SK-N-SH treated with all-trans-retinoic acid at 6 μM for 48 hours (cell line): Measurements from ENCODE around the gene SNIP1.
"Not testable (repeated sequence)": the region's sequence is repeated elsewhere in the genome, so short reads cannot be mapped to it uniquely, and the experiment has no call there.

Source experiments
- ATAC-seq: fragments of 200-7000 bp; cut with Tn5 transposase; 3 replicates; pipeline ENCODE4 v1.9.1; 2020; ENCODE audit warnings: mild to moderate bottlenecking, moderate library complexity
- ARNTL ChIP-seq: fragments of 450-650 bp; formaldehyde crosslinking; IDR thresholded peaks from 2 replicates; pipeline ENCODE4 v1.5.0; 2020; ENCODE audit warnings: low read depth, mild to moderate bottlenecking, moderate library complexity, borderline replicate concordance
- BACH2 ChIP-seq: fragments of 250-450 bp; sonication (Bioruptor Pico); IDR thresholded peaks from 2 replicates; pipeline ENCODE4 v1.9.0; 2021; ENCODE audit warnings: mild to moderate bottlenecking, borderline replicate concordance
- CREB5 ChIP-seq: fragments of 250-450 bp; sonication (Bioruptor Pico); IDR thresholded peaks from 2 replicates; pipeline ENCODE4 v1.5.1; 2020; ENCODE audit warnings: low read depth, mild to moderate bottlenecking, moderate library complexity
- CSDC2 ChIP-seq: fragments of 250-450 bp; sonication (Bioruptor Pico); IDR thresholded peaks from 2 replicates; pipeline ENCODE4 v1.5.0; 2020; ENCODE audit warnings: mild to moderate bottlenecking, moderate library complexity
- CSRNP3 ChIP-seq: fragments of 250-450 bp; sonication (Bioruptor Pico); IDR thresholded peaks from 2 replicates; pipeline ENCODE4 v1.5.1; 2021; ENCODE audit warnings: mild to moderate bottlenecking, moderate library complexity
- ESRRG ChIP-seq: fragments of 250-450 bp; sonication (Bioruptor Pico); IDR thresholded peaks from 2 replicates; pipeline ENCODE4 v1.6.1; 2021; ENCODE audit warnings: mild to moderate bottlenecking
- GLIS3 ChIP-seq: fragments of 250-450 bp; sonication (Bioruptor Pico); IDR thresholded peaks from 2 replicates; pipeline ENCODE4 v1.5.0; 2020; ENCODE audit warnings: mild to moderate bottlenecking, moderate library complexity
- ISL1 ChIP-seq: fragments of 250-450 bp; sonication (Bioruptor Pico); IDR thresholded peaks from 2 replicates; pipeline ENCODE4 v2.1.2; 2022; ENCODE audit warnings: mild to moderate bottlenecking, moderate library complexity
- OSR1 ChIP-seq: fragments of 250-450 bp; sonication (Bioruptor Pico); IDR thresholded peaks from 2 replicates; pipeline ENCODE4 v1.8.0; 2022; ENCODE audit warnings: moderate library complexity, mild to moderate bottlenecking, inconsistent platforms
- PATZ1 ChIP-seq: fragments of 250-450 bp; sonication (Bioruptor Pico); IDR thresholded peaks from 2 replicates; pipeline ENCODE4 v1.8.0; 2020; ENCODE audit warnings: mild to moderate bottlenecking, moderate library complexity, borderline replicate concordance
- POU6F1 ChIP-seq: fragments of 250-450 bp; sonication (Bioruptor Pico); IDR thresholded peaks from 2 replicates; pipeline ENCODE4 v1.8.0; 2021; ENCODE audit warnings: low read depth, mild to moderate bottlenecking, moderate library complexity, borderline replicate concordance
- PPARA ChIP-seq: fragments of 250-450 bp; sonication (Bioruptor Pico); IDR thresholded peaks from 2 replicates; pipeline ENCODE4 v1.5.0; 2020; ENCODE audit warnings: mild to moderate bottlenecking, borderline replicate concordance
- RARB ChIP-seq: fragments of 250-450 bp; sonication (Bioruptor Pico); IDR thresholded peaks from 2 replicates; pipeline ENCODE4 v1.8.0; 2021; ENCODE audit warnings: mild to moderate bottlenecking, moderate library complexity
- TOX ChIP-seq: fragments of 250-450 bp; sonication (Bioruptor Pico); IDR thresholded peaks from 2 replicates; pipeline ENCODE4 v1.8.0; 2021; ENCODE audit warnings: mild to moderate bottlenecking, moderate library complexity, borderline replicate concordance
- ZC3H10 ChIP-seq: fragments of 250-450 bp; sonication (Bioruptor Pico); IDR thresholded peaks from 2 replicates; pipeline ENCODE4 v1.5.1; 2021; ENCODE audit warnings: mild to moderate bottlenecking, moderate library complexity
- ZFP3 ChIP-seq: fragments of 250-450 bp; sonication (Bioruptor Pico); IDR thresholded peaks from 2 replicates; pipeline ENCODE4 v1.5.0; 2020; ENCODE audit warnings: mild to moderate bottlenecking, moderate library complexity
- ZFP30 ChIP-seq: fragments of 450-650 bp; formaldehyde crosslinking; IDR thresholded peaks from 2 replicates; pipeline ENCODE4 v1.5.0; 2022; ENCODE audit warnings: mild to moderate bottlenecking, moderate library complexity
- ZNF70 ChIP-seq: fragments of 450-650 bp; formaldehyde crosslinking; IDR thresholded peaks from 2 replicates; pipeline ENCODE4 v1.5.0; 2020; ENCODE audit warnings: mild to moderate bottlenecking, moderate library complexity
- ZNF8 ChIP-seq: fragments of 450-650 bp; formaldehyde crosslinking; IDR thresholded peaks from 2 replicates; pipeline ENCODE4 v1.5.0; 2020; ENCODE audit warnings: mild to moderate bottlenecking, moderate library complexity

Gene SNIP1

GRCh38 chr1:37593726-37594125 lies 39.6 kb upstream of the SNIP1 start:
- no peak for TF ChIP-seq OSR1 (CRISPR knock-in tag)
- TF ChIP-seq POU6F1: no peak
- TF ChIP-seq ARNTL (CRISPR knock-in tag): no peak
- TF ChIP-seq RARB (CRISPR knock-in tag): no peak
- TF ChIP-seq PATZ1 (CRISPR knock-in tag): no peak
- TF ChIP-seq ZFP30 (CRISPR knock-in tag): no peak
- no peak for TF ChIP-seq ISL1 (CRISPR knock-in tag)
- TF ChIP-seq GLIS3 (CRISPR knock-in tag): no peak
- TF ChIP-seq BACH2 (CRISPR knock-in tag): no peak
- TF ChIP-seq, all 23 proteins: peak for 0
- ATAC-seq: no peak

- TF ChIP-seq ESRRG (no peak), ZNF8 (CRISPR knock-in tag) (no peak), GLIS3 (CRISPR knock-in tag) (no peak)
- ATAC-seq: no peak
These were observed 34.8 kb upstream of the SNIP1 start for GRCh38 chr1:37588939-37589338.

GRCh38 chr1:37584544-37584943 lies 30.5 kb upstream of the SNIP1 start:
- not testable (repeated sequence) for ATAC-seq

- ATAC-seq: peak; percentile 5
- TF ChIP-seq ZFP30 (CRISPR knock-in tag): no peak
- no peak for TF ChIP-seq ZNF8 (CRISPR knock-in tag)
- no peak for TF ChIP-seq CREB5 (CRISPR knock-in tag)
- TF ChIP-seq ISL1 (CRISPR knock-in tag): no peak
- TF ChIP-seq BACH2 (CRISPR knock-in tag): no peak
- no peak for TF ChIP-seq ZFP3 (CRISPR knock-in tag)
- no peak for TF ChIP-seq TOX (CRISPR knock-in tag)
- TF ChIP-seq ZNF70 (CRISPR knock-in tag): no peak
- TF ChIP-seq RARB (CRISPR knock-in tag): no peak
- TF ChIP-seq CSDC2 (CRISPR knock-in tag): no peak
- TF ChIP-seq OSR1 (CRISPR knock-in tag): no peak
- TF ChIP-seq POU6F1: no peak
- TF ChIP-seq PPARA (CRISPR knock-in tag): no peak
- no peak for TF ChIP-seq ARNTL (CRISPR knock-in tag)
- no peak for TF ChIP-seq PATZ1 (CRISPR knock-in tag)
- TF ChIP-seq GLIS3 (CRISPR knock-in tag): no peak
- TF ChIP-seq CSRNP3 (CRISPR knock-in tag): no peak
- no peak for TF ChIP-seq ESRRG
- no peak for TF ChIP-seq ZC3H10 (CRISPR knock-in tag)
These were observed 21.6 kb upstream of the SNIP1 start for GRCh38 chr1:37575692-37576091.
